Measurements from ENCODE around the gene TMEM25. TPM values are rescaled to one million over a fixed set of nuclear protein-coding genes. Genes with fewer than 3 reads are reported as not detected.
"Not testable (repeated sequence)": the region's sequence is repeated elsewhere in the genome, so short reads cannot be mapped to it uniquely, and the experiment has no call there.

The TMEM25 gene
- total RNA-seq, 2 donors from 2014 or later = 6.9 to 9.8 TPM

DNA sequence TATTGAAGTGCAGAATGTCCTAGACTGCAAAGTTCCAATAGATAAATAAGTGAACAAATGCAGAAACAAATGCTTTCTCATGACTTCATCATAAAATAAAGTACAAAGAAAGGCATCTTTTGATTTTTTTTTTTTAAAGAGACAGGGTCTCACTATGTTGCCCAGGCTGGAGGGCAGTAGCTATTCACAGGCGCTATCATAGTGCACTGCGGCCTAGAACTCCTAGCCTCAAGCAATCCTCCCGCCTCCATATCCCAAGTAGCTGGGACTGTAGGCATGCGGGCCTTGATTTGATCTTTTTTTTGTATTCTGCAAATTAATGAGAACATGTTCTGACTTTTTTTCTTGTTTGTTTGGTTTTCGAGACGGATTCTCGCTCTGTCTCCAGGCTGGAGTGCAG, 43.6 kb downstream of the TMEM25 start:
- Mint-ChIP-seq H3K36me3 (peaks cover 5% of the 10 kb centered on the region), H3K4me1 (ENCODE audit: low read depth in 2 of 2) (peaks cover 43 to 45% of the 10 kb centered on the region in 2 donors), H3K27me3 (no peaks in the 10 kb centered on the region), H3K4me3 (peak overlapping the region; percentile 61), H3K27ac (peak overlapping the region in 1 of 2 donors; percentile 41), H3K9me3 (no peaks in the 10 kb centered on the region)
- DNase-seq (ENCODE audit: low spot score) = no peak
- no peak for ATAC-seq

DNA sequence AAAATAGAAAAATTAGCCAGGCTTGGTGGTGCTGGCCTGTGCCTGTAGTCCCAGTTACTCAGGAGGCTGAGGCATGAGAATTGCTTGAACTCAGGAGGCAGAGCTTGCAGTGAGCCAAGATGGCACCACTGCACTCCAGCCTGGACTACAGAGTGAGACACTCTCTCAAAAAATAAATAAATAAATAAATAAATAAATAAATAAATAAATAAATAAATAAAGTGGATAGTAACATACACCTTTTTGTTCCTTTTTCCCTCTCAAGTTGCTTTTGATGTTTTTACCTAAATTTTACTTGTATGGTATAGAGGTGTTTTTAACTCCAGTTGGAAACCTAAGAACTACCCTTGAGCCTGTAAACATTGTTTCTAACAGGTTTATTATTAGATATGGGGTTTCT, 47.0 kb downstream of the TMEM25 start:
- not testable (repeated sequence) for ATAC-seq; DNase-seq (ENCODE audit: low spot score); H3K27ac Mint-ChIP-seq; H3K4me3 Mint-ChIP-seq; H3K9me3 Mint-ChIP-seq; H3K36me3 Mint-ChIP-seq; H3K27me3 Mint-ChIP-seq
- peaks cover 35 to 39% of the 10 kb centered on the region in 2 donors for H3K4me1 Mint-ChIP-seq (ENCODE audit: low read depth in 2 of 2)

- H3K36me3 Mint-ChIP-seq = peaks cover 25% of the 10 kb centered on the region
- H3K27me3 Mint-ChIP-seq = no peaks in the 10 kb centered on the region
- H3K9me3 Mint-ChIP-seq = no peaks in the 10 kb centered on the region
- ATAC-seq (no peak), DNase-seq (ENCODE audit: low spot score) (no peak)
- peaks cover 18% of the 10 kb centered on the region in 2 donors for H3K4me1 Mint-ChIP-seq (ENCODE audit: low read depth in 2 of 2)
- H3K27ac Mint-ChIP-seq = no peak overlapping the region
- H3K4me3 Mint-ChIP-seq = no peak overlapping the region
Observed at GRCh38 chr11:118581057-118581456, 50.1 kb downstream of the TMEM25 start.

Other genes starting within 250 kb of the TMEM25 start
- 100 to 1,000 TPM in 1 of 2 donors, 10 to 100 TPM in 1; 25.7 to 148 TPM for gene CD3E, start 226.5 kb upstream of the TMEM25 start, total RNA-seq
- gene CD3D, start 188.5 kb upstream of the TMEM25 start, total RNA-seq = 100 to 1,000 TPM in 1 of 2 donors, 10 to 100 TPM in 1; 30.5 to 161 TPM
- gene CD3G, start 186.8 kb upstream of the TMEM25 start, total RNA-seq = 10 to 100 TPM in 1 of 2 donors, 1 to 10 TPM in 1; 7.1 to 49.4 TPM
- 10 to 100 TPM; 45.0 to 58.8 TPM for gene UBE4A, start 171.6 kb upstream of the TMEM25 start, total RNA-seq
- 100 to 1,000 TPM; 183 to 189 TPM for gene ATP5MG, start 129.6 kb upstream of the TMEM25 start, total RNA-seq
- 100 to 1,000 TPM; 145 to 202 TPM for gene KMT2A, start 94.7 kb upstream of the TMEM25 start, total RNA-seq
- gene TTC36, start 3.7 kb upstream of the TMEM25 start, total RNA-seq = 1 to 10 TPM; 2.5 to 3.4 TPM
- gene IFT46, start 34.7 kb downstream of the TMEM25 start, total RNA-seq = 10 to 100 TPM; 12.1 to 13.2 TPM
- gene ARCN1, start 41.2 kb downstream of the TMEM25 start, total RNA-seq = 100 to 1,000 TPM; 152 to 212 TPM
- 1 to 10 TPM in 1 of 2 donors, under 1 TPM in 1; 0.98 to 2.6 TPM for gene PHLDB1, start 76.4 kb downstream of the TMEM25 start, total RNA-seq
- not detected for gene TREH, start 148.5 kb downstream of the TMEM25 start, total RNA-seq

All from natural killer cell treated with Interleukin-12 subunit alpha and Interleukin-12 subunit beta and Interleukin-15 and Interleukin-18, amount 100 ng/mL, for 72 hours (primary cell).